Small intestine (tissue), 7 donors: Measurements from ENCODE around the gene ITFG1. TPM values are rescaled to one million over a fixed set of nuclear protein-coding genes. Genes with fewer than 3 reads are reported as not detected.
A peak's percentile ranks its signal among the peaks of the same experiment; 100 is the strongest.
"Not testable (repeated sequence)": the region's sequence is repeated elsewhere in the genome, so short reads cannot be mapped to it uniquely, and the experiment has no call there.

ENCODE experiments used
- DNase-seq, 2 donors: peaks; one replicate each; pipeline versions ENCODE4 v3.0.0 to v3.0.0-alpha.2; 2013
- FAIRE-seq: peaks from 2 replicates; lab custom pipeline; 2012; peaks lifted over from hg19 to GRCh38; lab: Jason Lieb, UNC
- H3K27ac ChIP-seq, 3 donors: one replicate each; pipeline ENCODE4 v1.5.1; 2013; ENCODE audit warnings: low read length in 2 of 3, mild to moderate bottlenecking in 2 of 3, control low read depth in 1 of 3, inconsistent platforms in 1 of 3, low read depth in 1 of 3, moderate library complexity in 1 of 3
- H3K27me3 ChIP-seq, 3 donors: one replicate each; pipeline ENCODE4 v1.6.1; 2013; ENCODE audit warnings: low read length in 3 of 3, inconsistent platforms in 1 of 3; ENCODE audit not compliant: control insufficient read depth in 3 of 3, insufficient read depth in 3 of 3
- H3K36me3 ChIP-seq, 3 donors: one replicate each; pipeline ENCODE4 v1.6.1; 2013; ENCODE audit warnings: low read length in 3 of 3, inconsistent platforms in 1 of 3, low read depth in 1 of 3, mild to moderate bottlenecking in 1 of 3, moderate library complexity in 1 of 3; ENCODE audit not compliant: control insufficient read depth in 3 of 3, insufficient read depth in 2 of 3
- H3K4me1 ChIP-seq, 3 donors: one replicate each; pipeline ENCODE4 v1.6.1; 2013; ENCODE audit warnings: low read length in 2 of 3, inconsistent platforms in 1 of 3, low read depth in 1 of 3, mild to moderate bottlenecking in 1 of 3, moderate library complexity in 1 of 3; ENCODE audit not compliant: control insufficient read depth in 3 of 3, insufficient read depth in 2 of 3
- H3K4me3 ChIP-seq, 3 donors: one replicate each; pipeline ENCODE4 v1.5.1; 2013; ENCODE audit warnings: low read length in 3 of 3, control low read depth in 1 of 3, inconsistent platforms in 1 of 3, low read depth in 1 of 3, mild to moderate bottlenecking in 1 of 3, moderate library complexity in 1 of 3
- H3K9me3 ChIP-seq, 2 donors: one replicate each; pipeline ENCODE4 v1.6.1; 2013; ENCODE audit warnings: low read depth in 1 of 2, low read length in 1 of 2; ENCODE audit not compliant: control insufficient read depth in 2 of 2, insufficient read depth in 1 of 2
- WGBS, 3 donors: extraction: QIAGEN DNeasy Blood & Tissue Kit; methylation state at CpG; one replicate each; pipeline ENCODE4 v1.1.7; 2013; 5-methylcytosine and 5-hydroxymethylcytosine counted together
- polyA plus RNA-seq, 4 donors: library from polyadenylated mRNA; stranded (reverse) in 3 of 4; unstranded in 1 of 4; fragments of 200-250 nt in 3 of 4; fragments of 120-200 nt in 1 of 4; gene quantifications; one replicate each; pipeline versions ENCODE4 v1.2.1 to v1.2.3, GENCODE V29; 2013
- donor health status: healthy with polysubstance abuse.
- donor health status: control.
- donor health status: control.
- donor health status: Bipolar disorder and iron deficiency.
- donor health status: healthy.

Gene ITFG1
- polyA plus RNA-seq, 4 donors = 19.5 to 59.9 (median 25.5) TPM

DNA sequence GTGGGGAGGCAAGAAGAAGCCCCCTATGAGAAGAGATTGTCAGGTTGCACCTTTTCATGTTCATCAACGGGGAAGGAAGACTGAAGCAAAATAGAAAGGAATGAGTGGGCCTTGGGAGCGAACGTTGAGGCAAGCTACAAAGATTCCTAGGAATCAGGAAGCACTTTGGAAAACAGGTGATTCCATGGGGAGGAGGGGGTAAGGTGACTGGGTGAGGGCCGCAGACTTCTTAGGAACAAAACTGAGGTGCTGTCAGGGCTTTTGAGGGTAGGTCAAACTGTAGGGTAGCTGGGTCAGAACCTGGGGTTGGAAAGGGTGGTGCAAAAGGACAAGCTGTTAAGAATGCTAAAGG, 528 bp downstream of the ITFG1 start:
- Histone ChIP-seq H3K9me3 (no peaks in the 10 kb centered on the region), H3K4me3 (peak overlapping the region; percentile 64 to 96 (median 76)), H3K4me1 (peaks cover 0 to 13% (median 2%) of the 10 kb centered on the region in 3 donors), H3K36me3 (peaks cover 2 to 7% (median 4%) of the 10 kb centered on the region in 3 donors), H3K27ac (peak overlapping the region; percentile 89 to 99 (median 97)), H3K27me3 (no peaks in the 10 kb centered on the region)
- WGBS, 3 donors = 2 to 5% (median 4%) methylated on average over 4 of the region's 4 CpGs
- DNase-seq = peak; percentile 33 to 52
- no peak for FAIRE-seq

DNA sequence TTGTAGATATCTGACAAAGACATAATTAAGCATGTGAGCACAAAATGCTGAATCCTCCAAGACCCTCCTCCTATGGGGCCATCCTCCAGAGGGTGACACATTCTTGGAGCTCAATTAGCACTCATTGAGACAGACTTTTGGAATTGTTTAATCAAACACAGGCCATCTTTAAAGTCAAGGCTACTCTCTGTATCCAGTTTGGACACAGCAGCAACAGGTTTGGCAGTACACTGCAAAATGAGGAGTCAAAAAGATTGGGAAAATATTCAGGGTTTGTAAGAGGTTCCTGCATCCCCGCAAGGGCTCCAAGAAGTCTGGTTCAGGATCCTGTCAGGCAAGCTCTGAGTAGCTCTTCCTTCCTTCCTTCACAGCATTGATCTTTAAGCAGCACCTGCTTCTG, 1.3 kb downstream of the ITFG1 start:
- no peaks in the 10 kb centered on the region for H3K27me3 ChIP-seq
- H3K4me1 ChIP-seq = peaks cover 0 to 13% (median 2%) of the 10 kb centered on the region in 3 donors
- no peak for FAIRE-seq
- H3K9me3 ChIP-seq = no peaks in the 10 kb centered on the region
- peak overlapping the region in 1 of 3 donors; percentile 97 for H3K27ac ChIP-seq
- WGBS, 3 donors = 86 to 96% (median 96%) methylated on average over 1 of the region's 1 CpG
- H3K4me3 ChIP-seq = peak overlapping the region in 1 of 3 donors; percentile 96
- DNase-seq = no peak
- H3K36me3 ChIP-seq = peaks cover under 1 to 7% (median 3%) of the 10 kb centered on the region in 3 donors

DNA sequence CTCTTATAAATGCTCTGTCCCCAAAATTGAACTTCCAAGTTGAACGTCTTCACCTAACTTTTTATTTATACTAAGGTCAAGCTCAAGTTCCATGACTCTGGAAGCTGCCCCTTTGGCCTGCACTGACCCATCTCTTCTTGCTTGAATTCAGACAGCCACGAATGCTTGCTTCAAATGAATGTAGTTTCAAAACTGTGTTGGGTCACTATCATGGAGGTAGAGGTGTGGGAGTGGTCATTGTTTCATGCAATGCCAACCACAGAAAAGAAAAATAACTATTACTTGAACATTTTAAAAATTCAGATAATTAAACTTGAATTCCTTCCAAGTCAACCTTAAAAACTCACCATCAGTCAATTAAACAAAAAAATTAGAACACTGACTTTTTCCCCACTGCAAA, 2.5 kb downstream of the ITFG1 start:
- H3K4me3 ChIP-seq = no peak overlapping the region
- DNase-seq (no peak), FAIRE-seq (no peak)
- WGBS, 3 donors = 83 to 95% (median 89%) methylated on average over 2 of the region's 2 CpGs
- H3K9me3 ChIP-seq = no peaks in the 10 kb centered on the region
- no peaks in the 10 kb centered on the region for H3K27me3 ChIP-seq
- H3K27ac ChIP-seq = no peak overlapping the region
- peaks cover 0 to 7% (median 0%) of the 10 kb centered on the region in 3 donors for H3K36me3 ChIP-seq
- peaks cover 0 to 7% (median 2%) of the 10 kb centered on the region in 3 donors for H3K4me1 ChIP-seq

DNA sequence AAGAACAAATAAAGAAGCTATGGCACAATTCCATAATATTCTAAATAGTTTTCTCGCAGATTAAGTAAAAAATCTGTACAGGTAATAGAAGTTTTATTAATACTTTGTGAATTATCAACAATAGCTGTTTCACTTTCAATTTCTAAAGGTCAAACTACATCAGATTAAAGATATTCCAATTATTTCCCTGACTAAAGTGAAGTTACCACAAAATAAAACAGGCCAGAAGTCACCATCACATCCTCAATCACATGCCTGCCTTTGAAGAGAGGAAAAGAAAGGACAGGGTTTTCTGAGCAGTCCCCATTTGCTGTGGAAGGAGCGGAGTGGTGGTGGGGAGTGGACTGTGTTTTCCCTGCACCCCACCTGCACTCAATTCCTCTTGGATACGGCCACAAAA, 11.1 kb downstream of the ITFG1 start:
- WGBS, 3 donors = 67 to 78% (median 77%) methylated on average over 3 of the region's 3 CpGs
- Histone ChIP-seq H3K4me1 (peaks cover 0 to 4% (median 3%) of the 10 kb centered on the region in 3 donors), H3K27me3 (no peaks in the 10 kb centered on the region), H3K27ac (peak overlapping the region in 1 of 3 donors; percentile 14), H3K9me3 (no peaks in the 10 kb centered on the region), H3K36me3 (peaks cover 1 to 7% (median 4%) of the 10 kb centered on the region in 3 donors), H3K4me3 (no peak overlapping the region)
- DNase-seq (peak in 1 of 2 donors; percentile 43), FAIRE-seq (peak; percentile 61)

DNA sequence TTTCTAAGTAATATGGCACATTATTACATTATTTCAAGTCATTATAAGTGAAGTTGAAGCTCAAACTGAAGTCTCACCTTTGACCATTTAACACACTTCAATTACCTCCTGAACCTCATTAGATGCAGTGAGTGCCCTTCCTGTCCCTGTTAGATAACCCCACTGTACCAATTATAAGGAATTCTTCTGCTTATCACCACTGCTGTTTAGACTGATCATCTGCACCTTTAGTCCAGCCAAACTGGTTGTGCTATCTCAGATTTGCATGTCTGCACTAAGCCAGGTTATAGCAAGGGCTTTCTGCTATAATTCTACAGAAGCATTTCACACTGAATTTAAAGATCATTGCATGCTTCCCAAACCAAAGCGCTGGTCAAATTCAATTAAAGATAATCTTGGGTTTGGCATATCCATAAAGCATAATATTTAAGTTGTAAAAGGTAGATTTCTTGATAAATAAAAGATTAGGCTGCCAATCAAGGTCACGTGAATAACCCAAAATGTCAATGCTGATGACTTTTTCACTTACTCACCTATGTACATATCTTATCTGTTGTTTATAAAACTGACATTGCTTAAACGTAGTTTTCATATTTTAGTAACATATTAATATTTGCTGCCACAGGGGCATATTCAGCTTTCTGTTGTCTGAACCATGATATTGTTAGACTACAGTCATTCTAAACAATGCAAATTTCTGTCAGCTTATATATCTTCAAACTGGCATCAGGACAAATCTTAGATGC, 11.9 kb downstream of the ITFG1 start:
- no peak for FAIRE-seq
- 11 to 60% (median 34%) methylated on average over 3 of the region's 3 CpGs for WGBS, 3 donors

DNA sequence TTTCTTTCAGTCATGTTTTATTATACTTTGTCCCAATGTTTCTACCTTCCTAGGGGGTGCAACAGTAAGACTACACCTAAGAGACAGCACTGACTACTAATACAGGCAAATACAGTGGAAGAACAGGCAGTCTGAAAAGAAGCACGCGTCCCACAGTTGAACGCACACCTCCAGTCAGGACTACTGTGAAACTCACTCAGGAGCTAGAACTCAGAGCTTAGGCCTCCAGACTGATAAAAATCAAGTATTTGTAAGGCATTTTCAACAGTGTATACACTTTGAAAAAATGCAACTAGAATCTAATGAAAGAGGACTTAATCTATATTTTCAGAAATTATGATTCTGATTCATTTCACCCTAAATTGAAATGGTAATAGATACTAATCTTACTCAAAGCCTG, 14.4 kb downstream of the ITFG1 start:
- no peak for FAIRE-seq
- H3K27ac ChIP-seq = no peak overlapping the region
- H3K36me3 ChIP-seq = peaks cover under 1 to 5% (median 1%) of the 10 kb centered on the region in 3 donors
- H3K27me3 ChIP-seq = no peaks in the 10 kb centered on the region
- H3K9me3 ChIP-seq = no peaks in the 10 kb centered on the region
- no peak overlapping the region for H3K4me3 ChIP-seq
- DNase-seq = no peak
- 97% methylated on average over 3 of the region's 3 CpGs for WGBS, 3 donors
- H3K4me1 ChIP-seq = peaks cover 0 to 4% (median 3%) of the 10 kb centered on the region in 3 donors

More for the DNA sequence above, 11.9 kb downstream of the ITFG1 start:
- Histone ChIP-seq H3K36me3 (peaks cover 1 to 7% (median 4%) of the 10 kb centered on the region in 3 donors), H3K4me3 (no peak overlapping the region), H3K9me3 (no peaks in the 10 kb centered on the region), H3K27ac (no peak overlapping the region), H3K4me1 (peaks cover 0 to 4% (median 3%) of the 10 kb centered on the region in 3 donors), H3K27me3 (no peaks in the 10 kb centered on the region)
- DNase-seq = peak; percentile 45 to 72

DNA sequence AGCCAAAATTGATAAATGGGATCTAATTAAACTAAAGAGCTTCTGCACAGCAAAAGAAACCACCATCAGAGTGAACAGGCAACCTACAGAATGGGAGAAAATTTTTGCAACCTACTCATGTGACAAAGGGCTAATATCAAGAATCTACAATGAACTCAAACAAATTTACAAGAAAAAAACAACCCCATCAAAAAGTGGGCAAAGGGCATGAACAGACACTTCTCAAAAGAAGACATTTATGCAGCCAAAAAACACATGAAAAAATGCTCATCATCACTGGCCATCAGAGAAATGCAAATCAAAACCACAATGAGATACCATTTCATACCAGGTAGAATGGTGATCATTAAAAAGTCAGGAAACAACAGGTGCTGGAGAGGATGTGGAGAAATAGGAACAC, 18.0 kb downstream of the ITFG1 start:
- not testable (repeated sequence) for H3K9me3 ChIP-seq, H3K27me3 ChIP-seq, H3K27ac ChIP-seq, H3K4me3 ChIP-seq, FAIRE-seq, DNase-seq, H3K36me3 ChIP-seq, H3K4me1 ChIP-seq

DNA sequence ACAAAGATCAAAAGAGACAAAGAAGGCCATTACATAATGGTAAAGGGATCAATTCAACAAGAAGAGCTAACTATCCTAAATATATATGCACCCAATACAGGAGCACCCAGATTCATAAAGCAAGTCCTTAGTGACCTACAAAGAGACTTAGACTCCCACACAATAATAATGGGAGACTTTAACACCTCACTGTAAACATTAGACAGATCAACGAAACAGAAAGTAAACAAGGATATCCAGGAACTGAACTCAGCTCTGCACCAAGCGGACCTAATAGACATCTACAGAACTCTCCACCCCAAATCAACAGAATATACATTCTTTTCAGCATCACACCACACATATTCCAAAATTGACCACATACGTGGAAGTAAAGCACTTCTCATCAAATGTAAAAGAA, 20.8 kb downstream of the ITFG1 start:
- WGBS, 3 donors = 86 to 91% (median 88%) methylated on average over 3 of the region's 3 CpGs

More for the DNA sequence above, 20.8 kb downstream of the ITFG1 start:
- not testable (repeated sequence) for H3K27me3 ChIP-seq, H3K4me3 ChIP-seq, H3K4me1 ChIP-seq, H3K27ac ChIP-seq, DNase-seq, FAIRE-seq, H3K36me3 ChIP-seq, H3K9me3 ChIP-seq
